ENCODE measurements around the gene CORO2A. TPM values are rescaled to one million over a fixed set of nuclear protein-coding genes. Genes with fewer than 3 reads are reported as not detected.
"Not testable (repeated sequence)": the region's sequence is repeated elsewhere in the genome, so short reads cannot be mapped to it uniquely, and the experiment has no call there.

The CORO2A gene
- total and polyA plus RNA-seq, 4 donors, result 1.7 to 7.9 (median 5.1) TPM

GRCh38 chr9:98080326-98080725, 112.1 kb downstream of the CORO2A start:
- H3K27me3 ChIP-seq (ENCODE audit: control insufficient read depth, insufficient read depth, low read length), result no peaks in the 10 kb centered on the region
- peaks cover 24% of the 10 kb centered on the region for H3K36me3 ChIP-seq (ENCODE audit: control insufficient read depth, insufficient read depth, low read length)
- no peaks in the 10 kb centered on the region for H3K9me3 ChIP-seq (ENCODE audit: control insufficient read depth, insufficient read depth, low read length)
- no peak for DNase-seq (ENCODE audit: low read depth in 4 of 6, low spot score in 6 of 6)
- no peak overlapping the region for H3K27ac ChIP-seq (ENCODE audit: low read depth, low read length)
- H3K4me1 ChIP-seq (ENCODE audit: control insufficient read depth, insufficient read depth, low read length), result no peaks in the 10 kb centered on the region
- no CpG with 5 or more reads among the region's 1 CpG for WGBS (ENCODE audit: insufficient coverage)
- no peak overlapping the region for H3K4me3 ChIP-seq (ENCODE audit: low read depth, low read length)

GRCh38 chr9:98078895-98079294, 113.5 kb downstream of the CORO2A start:
- Histone ChIP-seq H3K9me3 (ENCODE audit: control insufficient read depth, insufficient read depth, low read length) (no peaks in the 10 kb centered on the region), H3K27me3 (ENCODE audit: control insufficient read depth, insufficient read depth, low read length) (no peaks in the 10 kb centered on the region), H3K27ac (ENCODE audit: low read depth, low read length) (no peak overlapping the region), H3K36me3 (ENCODE audit: control insufficient read depth, insufficient read depth, low read length) (peaks cover 24% of the 10 kb centered on the region), H3K4me1 (ENCODE audit: control insufficient read depth, insufficient read depth, low read length) (no peaks in the 10 kb centered on the region), H3K4me3 (ENCODE audit: low read depth, low read length) (no peak overlapping the region)
- WGBS (ENCODE audit: insufficient coverage), result 65% methylated on average over 2 of the region's 5 CpGs
- peak in 1 of 6 donors; percentile 27 for DNase-seq (ENCODE audit: low read depth in 4 of 6, low spot score in 6 of 6)

- not testable (repeated sequence) for H3K4me3 ChIP-seq (ENCODE audit: low read depth, low read length); H3K27me3 ChIP-seq (ENCODE audit: control insufficient read depth, insufficient read depth, low read length); H3K9me3 ChIP-seq (ENCODE audit: control insufficient read depth, insufficient read depth, low read length); DNase-seq (ENCODE audit: low read depth in 4 of 6, low spot score in 6 of 6); H3K4me1 ChIP-seq (ENCODE audit: control insufficient read depth, insufficient read depth, low read length); H3K27ac ChIP-seq (ENCODE audit: low read depth, low read length)
- WGBS (ENCODE audit: insufficient coverage), result 85% methylated on average over 5 of the region's 8 CpGs
- peaks cover 21% of the 10 kb centered on the region for H3K36me3 ChIP-seq (ENCODE audit: control insufficient read depth, insufficient read depth, low read length)
These were observed 115.9 kb downstream of the CORO2A start for GRCh38 chr9:98076514-98076890.

- Histone ChIP-seq H3K27ac (ENCODE audit: low read depth, low read length) (no peak overlapping the region), H3K27me3 (ENCODE audit: control insufficient read depth, insufficient read depth, low read length) (no peaks in the 10 kb centered on the region), H3K4me3 (ENCODE audit: low read depth, low read length) (no peak overlapping the region), H3K36me3 (ENCODE audit: control insufficient read depth, insufficient read depth, low read length) (peaks cover 12% of the 10 kb centered on the region), H3K9me3 (ENCODE audit: control insufficient read depth, insufficient read depth, low read length) (no peaks in the 10 kb centered on the region), H3K4me1 (ENCODE audit: control insufficient read depth, insufficient read depth, low read length) (no peaks in the 10 kb centered on the region)
- WGBS (ENCODE audit: insufficient coverage), result 78% methylated on average over 1 of the region's 6 CpGs
- no peak for DNase-seq (ENCODE audit: low read depth in 4 of 6, low spot score in 6 of 6)
These were observed 117.1 kb downstream of the CORO2A start for GRCh38 chr9:98075332-98075805.

GRCh38 chr9:98074115-98074990, 118.1 kb downstream of the CORO2A start:
- Histone ChIP-seq H3K4me1 (ENCODE audit: control insufficient read depth, insufficient read depth, low read length) (no peaks in the 10 kb centered on the region), H3K36me3 (ENCODE audit: control insufficient read depth, insufficient read depth, low read length) (peaks cover 9% of the 10 kb centered on the region), H3K9me3 (ENCODE audit: control insufficient read depth, insufficient read depth, low read length) (no peaks in the 10 kb centered on the region), H3K27ac (ENCODE audit: low read depth, low read length) (no peak overlapping the region), H3K27me3 (ENCODE audit: control insufficient read depth, insufficient read depth, low read length) (no peaks in the 10 kb centered on the region), H3K4me3 (ENCODE audit: low read depth, low read length) (no peak overlapping the region)
- DNase-seq (ENCODE audit: low read depth in 4 of 6, low spot score in 6 of 6), result peak in 2 of 6 donors; percentile 72 to 79
- WGBS (ENCODE audit: insufficient coverage), result 19% methylated on average over 10 of the region's 13 CpGs

GRCh38 chr9:98071737-98072136, 120.7 kb downstream of the CORO2A start:
- H3K27ac ChIP-seq (ENCODE audit: low read depth, low read length), result no peak overlapping the region
- WGBS (ENCODE audit: insufficient coverage), result 89% methylated on average over 9 of the region's 9 CpGs
- no peaks in the 10 kb centered on the region for H3K4me1 ChIP-seq (ENCODE audit: control insufficient read depth, insufficient read depth, low read length)
- no peak for DNase-seq (ENCODE audit: low read depth in 4 of 6, low spot score in 6 of 6)
- H3K9me3 ChIP-seq (ENCODE audit: control insufficient read depth, insufficient read depth, low read length), result no peaks in the 10 kb centered on the region
- peaks cover 3% of the 10 kb centered on the region for H3K36me3 ChIP-seq (ENCODE audit: control insufficient read depth, insufficient read depth, low read length)
- H3K4me3 ChIP-seq (ENCODE audit: low read depth, low read length), result no peak overlapping the region
- no peaks in the 10 kb centered on the region for H3K27me3 ChIP-seq (ENCODE audit: control insufficient read depth, insufficient read depth, low read length)

Small RNA genes lying within 50 kb of the gene (small RNA-seq; reads per million reads assigned to genes)
- gene MIR6854 (ENCODE audit: low replicate concordance) (not detected), gene RF00017 (ENCODE audit: low replicate concordance) (not detected)

Other genes starting within 250 kb of the CORO2A start
- gene ANP32B, start 209.3 kb downstream of the CORO2A start, total RNA-seq, result 10 to 100 TPM; 14.5 to 33.2 TPM
- gene ANP32B, start 209.3 kb downstream of the CORO2A start, polyA plus RNA-seq (ENCODE audit: insufficient read length in 2 of 2), result 100 to 1,000 TPM; 131 to 150 TPM
- 10 to 100 TPM; 32.4 to 44.4 TPM for gene NANS, start 135.9 kb downstream of the CORO2A start, total RNA-seq
- gene NANS, start 135.9 kb downstream of the CORO2A start, polyA plus RNA-seq (ENCODE audit: insufficient read length in 2 of 2), result 10 to 100 TPM; 43.8 to 50.0 TPM
- 1 to 10 TPM; 2.5 to 3.9 TPM for gene TRIM14, start 73.4 kb downstream of the CORO2A start, total RNA-seq
- gene TRIM14, start 73.4 kb downstream of the CORO2A start, polyA plus RNA-seq (ENCODE audit: insufficient read length in 2 of 2), result 1 to 10 TPM; 5.9 to 8.1 TPM
- 1 to 10 TPM; 3.4 to 4.1 TPM for gene TBC1D2, start 63.0 kb upstream of the CORO2A start, total RNA-seq
- gene TBC1D2, start 63.0 kb upstream of the CORO2A start, polyA plus RNA-seq (ENCODE audit: insufficient read length in 2 of 2), result 1 to 10 TPM; 5.6 to 9.5 TPM

Measured in spinal cord (tissue), 10 donors.